ENCODE results near the gene AGPS. TPM values are rescaled to one million over a fixed set of nuclear protein-coding genes. Genes with fewer than 3 reads are reported as not detected.
"Not testable (repeated sequence)": the region's sequence is repeated elsewhere in the genome, so short reads cannot be mapped to it uniquely, and the experiment has no call there.

The AGPS gene
- total and polyA plus RNA-seq, 7 donors = 13.1 to 37.5 (median 22.0) TPM

- Histone ChIP-seq H3K4me1 (peaks cover 0 to 25% (median 13%) of the 10 kb centered on the region in 4 donors), H3K27ac (peak overlapping the region; percentile 16 to 73 (median 62)), H3K9me3 (no peaks in the 10 kb centered on the region), H3K27me3 (no peaks in the 10 kb centered on the region), H3K36me3 (no peaks in the 10 kb centered on the region), H3K4me3 (no peak overlapping the region)
- 45 to 69% methylated on average over 2 of the region's 2 CpGs for WGBS, 2 donors
- DNase-seq = peak; percentile 81
- TF ChIP-seq EP300 (IDR thresholded peaks at IDR 0.05) (no peak), POLR2AphosphoS5 (IDR thresholded peaks at IDR 0.05) (peak in 3 of 4 donors; percentile 4 to 55 (median 16))
- intact Hi-C loops (cut with DNase I) = no loop called here
Measured at GRCh38 chr2:177353187-177353478, 39.4 kb upstream of the AGPS start.

GRCh38 chr2:177354541-177354940 lies 38.0 kb upstream of the AGPS start:
- H3K9me3 ChIP-seq; DNase-seq; H3K36me3 ChIP-seq; H3K27me3 ChIP-seq; H3K4me3 ChIP-seq; H3K27ac ChIP-seq; intact Hi-C loops (cut with DNase I): not testable (repeated sequence)
- H3K4me1 ChIP-seq = peaks cover 0 to 19% (median 13%) of the 10 kb centered on the region in 4 donors
- WGBS, 2 donors = 87 to 90% methylated on average over 3 of the region's 3 CpGs

- whole genome bisulfite sequencing, 2 donors = 89 to 95% methylated on average over 2 of the region's 2 CpGs
- Histone ChIP-seq H3K27ac (no peak overlapping the region), H3K36me3 (no peaks in the 10 kb centered on the region), H3K27me3 (no peaks in the 10 kb centered on the region), H3K4me1 (peaks cover 0 to 32% (median 21%) of the 10 kb centered on the region in 4 donors), H3K9me3 (no peaks in the 10 kb centered on the region), H3K4me3 (no peak overlapping the region)
- TF ChIP-seq EP300 (IDR thresholded peaks at IDR 0.05) (no peak), POLR2A (IDR thresholded peaks at IDR 0.05) (no peak), POLR2AphosphoS5 (IDR thresholded peaks at IDR 0.05) (no peak), CTCF (IDR thresholded peaks at IDR 0.05) (no peak)
- intact Hi-C loops (cut with DNase I) = no loop called here
- DNase-seq = no peak
Measured at GRCh38 chr2:177355874-177356273, 36.7 kb upstream of the AGPS start.

GRCh38 chr2:177359836-177360595 lies 32.6 kb upstream of the AGPS start:
- Histone ChIP-seq H3K4me1 (peaks cover 0 to 14% (median 7%) of the 10 kb centered on the region in 4 donors), H3K9me3 (no peaks in the 10 kb centered on the region), H3K36me3 (no peaks in the 10 kb centered on the region), H3K27me3 (no peaks in the 10 kb centered on the region), H3K27ac (no peak overlapping the region), H3K4me3 (no peak overlapping the region)
- intact Hi-C loops (cut with DNase I) = no loop called here
- 73 to 94% methylated on average over 3 of the region's 3 CpGs for WGBS, 2 donors
- no peak for TF ChIP-seq POLR2A (IDR thresholded peaks at IDR 0.05)
- no peak for TF ChIP-seq EP300 (IDR thresholded peaks at IDR 0.05)
- TF ChIP-seq POLR2AphosphoS5 (IDR thresholded peaks at IDR 0.05) = no peak
- no peak for TF ChIP-seq CTCF (IDR thresholded peaks at IDR 0.05)
- no peak for DNase-seq

- Histone ChIP-seq H3K4me3 (no peak overlapping the region), H3K9me3 (no peaks in the 10 kb centered on the region), H3K36me3 (no peaks in the 10 kb centered on the region), H3K4me1 (peaks cover 0 to 14% (median 7%) of the 10 kb centered on the region in 4 donors), H3K27me3 (no peaks in the 10 kb centered on the region), H3K27ac (no peak overlapping the region)
- TF ChIP-seq EP300 (IDR thresholded peaks at IDR 0.05) = no peak
- TF ChIP-seq POLR2AphosphoS5 (IDR thresholded peaks at IDR 0.05) = no peak
- no peak for TF ChIP-seq POLR2A (IDR thresholded peaks at IDR 0.05)
- no peak for TF ChIP-seq CTCF (IDR thresholded peaks at IDR 0.05)
- no peak for DNase-seq
- intact Hi-C loops (cut with DNase I) = no loop called here
- WGBS, 2 donors = 89 to 90% methylated on average over 3 of the region's 3 CpGs
Measured at GRCh38 chr2:177362499-177362898, 30.1 kb upstream of the AGPS start.

GRCh38 chr2:177363332-177363731 lies 29.2 kb upstream of the AGPS start:
- H3K36me3 ChIP-seq = no peaks in the 10 kb centered on the region
- H3K4me1 ChIP-seq = peaks cover 0 to 14% (median 7%) of the 10 kb centered on the region in 4 donors
- no peak overlapping the region for H3K27ac ChIP-seq
- no peak overlapping the region for H3K4me3 ChIP-seq
- TF ChIP-seq CTCF (IDR thresholded peaks at IDR 0.05) (no peak), EP300 (IDR thresholded peaks at IDR 0.05) (no peak), POLR2A (IDR thresholded peaks at IDR 0.05) (no peak), POLR2AphosphoS5 (IDR thresholded peaks at IDR 0.05) (no peak)
- no peak for DNase-seq
- intact Hi-C loops (cut with DNase I) = no loop called here
- no peaks in the 10 kb centered on the region for H3K27me3 ChIP-seq
- 95 to 96% methylated on average over 7 of the region's 7 CpGs for WGBS, 2 donors
- H3K9me3 ChIP-seq = no peaks in the 10 kb centered on the region

GRCh38 chr2:177365764-177366163 lies 26.8 kb upstream of the AGPS start:
- H3K27ac ChIP-seq; intact Hi-C loops (cut with DNase I); H3K27me3 ChIP-seq; H3K4me3 ChIP-seq; H3K4me1 ChIP-seq; DNase-seq; H3K36me3 ChIP-seq; H3K9me3 ChIP-seq: not testable (repeated sequence)

- H3K9me3 ChIP-seq; H3K36me3 ChIP-seq; DNase-seq; intact Hi-C loops (cut with DNase I); H3K27ac ChIP-seq; H3K4me3 ChIP-seq; H3K27me3 ChIP-seq; H3K4me1 ChIP-seq: not testable (repeated sequence)
- 98 to 100% methylated on average over 1 of the region's 1 CpG for WGBS, 2 donors
Measured at GRCh38 chr2:177368023-177368422, 24.6 kb upstream of the AGPS start.
